GM23338 (cell line): Measurements from ENCODE around the gene RPIA. TPM values are rescaled to one million over a fixed set of nuclear protein-coding genes. Genes with fewer than 3 reads are reported as not detected.

ENCODE experiments used
- ATAC-seq: fragments of 200-7000 bp; cut with Tn5 transposase; 3 replicates; pipeline ENCODE4 v1.9.1; 2020
- DNase-seq: peaks from one replicate; pipeline ENCODE4 v3.0.0-alpha.2; 2015; ENCODE audit warnings: low spot score
- H2AFZ ChIP-seq: fragments of 200-600 bp; sonication (generic); 2 replicates; pipeline ENCODE4 v1.8.0; 2016; ENCODE audit warnings: antibody characterized with exemption, mild to moderate bottlenecking, moderate library complexity
- H3F3A ChIP-seq: fragments of 200-600 bp; sonication (generic); replicated peaks from 2 replicates; pipeline ENCODE4 v1.8.0; 2017; ENCODE audit warnings: antibody characterized with exemption, mixed run types, low read depth
- H3K27ac ChIP-seq: fragments of 200-600 bp; sonication (generic); 2 replicates; pipeline ENCODE4 v1.6.1; 2016; ENCODE audit warnings: low read depth
- H3K27me3 ChIP-seq: fragments of 200-600 bp; sonication (generic); 2 replicates; pipeline ENCODE4 v1.8.0; 2016; ENCODE audit warnings: mild to moderate bottlenecking, mixed run types, moderate library complexity; ENCODE audit not compliant: insufficient read depth
- H3K36me3 ChIP-seq: fragments of 200-600 bp; sonication (generic); 2 replicates; pipeline ENCODE4 v1.8.0; 2016; ENCODE audit warnings: mild to moderate bottlenecking; ENCODE audit not compliant: insufficient read depth
- H3K4me1 ChIP-seq: fragments of 200-600 bp; sonication (generic); 2 replicates; pipeline ENCODE4 v1.8.0; 2016; ENCODE audit warnings: mild to moderate bottlenecking, moderate library complexity; ENCODE audit not compliant: insufficient read depth
- H3K4me2 ChIP-seq: fragments of 200-600 bp; sonication (generic); 2 replicates; pipeline ENCODE4 v1.7.1; 2017; ENCODE audit warnings: mixed run types
- H3K4me3 ChIP-seq: fragments of 200-600 bp; sonication (generic); 2 replicates; pipeline ENCODE4 v1.6.1; 2016; ENCODE audit warnings: mixed run types
- H3K79me2 ChIP-seq: fragments of 200-600 bp; sonication (generic); replicated peaks from 2 replicates; pipeline ENCODE4 v1.8.0; 2017; ENCODE audit warnings: mild to moderate bottlenecking; ENCODE audit not compliant: insufficient read depth
- H3K9me2 ChIP-seq: fragments of 200-600 bp; sonication (generic); 2 replicates; pipeline ENCODE4 v1.8.0; 2017; ENCODE audit not compliant: insufficient read depth
- H4K20me1 ChIP-seq: fragments of 200-600 bp; sonication (generic); replicated peaks from 2 replicates; pipeline ENCODE4 v1.8.0; 2017; ENCODE audit warnings: mild to moderate bottlenecking; ENCODE audit not compliant: insufficient read depth
- H3K27ac Mint-ChIP-seq: 2 replicates; pipeline ENCODE4 v1.8.0; 2020; ENCODE audit warnings: inconsistent platforms, mild to moderate bottlenecking, moderate library complexity, mixed read lengths
- H3K27me3 Mint-ChIP-seq: 3 replicates; pipeline ENCODE4 v1.8.0; 2022; ENCODE audit warnings: low read depth, mild to moderate bottlenecking, moderate library complexity, mixed read lengths, inconsistent platforms; ENCODE audit not compliant: insufficient read depth, poor library complexity
- H3K36me3 Mint-ChIP-seq: 3 replicates; pipeline ENCODE4 v1.8.0; 2021; ENCODE audit warnings: low read depth, mild to moderate bottlenecking, inconsistent platforms, moderate library complexity, mixed read lengths
- H3K4me1 Mint-ChIP-seq: 3 replicates; pipeline ENCODE4 v1.8.0; 2020; ENCODE audit warnings: mild to moderate bottlenecking, inconsistent platforms, mixed read lengths
- H3K4me3 Mint-ChIP-seq: 3 replicates; pipeline ENCODE4 v1.8.0; 2021; ENCODE audit warnings: moderate library complexity, mild to moderate bottlenecking, inconsistent platforms, mixed read lengths
- H3K9me3 Mint-ChIP-seq: 3 replicates; pipeline ENCODE4 v1.8.0; 2020; ENCODE audit warnings: moderate library complexity, mild to moderate bottlenecking, inconsistent platforms, mixed read lengths
- CREB1 ChIP-seq: fragments of 250-450 bp; sonication (Bioruptor Pico); IDR thresholded peaks from 2 replicates; pipeline ENCODE4 v1.5.0; 2020; ENCODE audit warnings: low read depth, mild to moderate bottlenecking, moderate library complexity
- EZH2 ChIP-seq: fragments of 200-600 bp; sonication (generic); IDR thresholded peaks from one replicate; pipeline ENCODE4 v1.8.0; 2017; ENCODE audit warnings: antibody characterized with exemption, mild to moderate bottlenecking, low read depth; ENCODE audit not compliant: unreplicated experiment
- EZH2phosphoT487 ChIP-seq: fragments of 200-600 bp; sonication (generic); IDR thresholded peaks from one replicate; pipeline ENCODE4 v1.8.1; 2018; ENCODE audit warnings: antibody characterized with exemption; ENCODE audit not compliant: unreplicated experiment
- NANOG ChIP-seq: IDR thresholded peaks from 2 replicates; pipeline ENCODE4 v1.6.1; 2016; ENCODE audit warnings: antibody characterized with exemption, borderline replicate concordance
- ZNF331 ChIP-seq: fragments of 250-450 bp; sonication (Bioruptor Pico); IDR thresholded peaks from 2 replicates; pipeline ENCODE4 v1.5.0; 2020; ENCODE audit warnings: low read depth, mild to moderate bottlenecking, moderate library complexity
- polyA plus RNA-seq: library from polyadenylated mRNA; unstranded; fragments of >200 nt; fragmentation: Nextera tagmentation; extraction: Ambion mirVana; gene quantifications from 2 replicates; pipeline ENCODE4 v1.2.1, GENCODE V29; 2016
- total RNA-seq: library from RNA; depleted of rRNA; stranded (reverse); fragments of >200 nt; shearing (Covaris generic); gene quantifications from 2 replicates; pipeline ENCODE4 v1.2.3, GENCODE V29; 2014
- TF ChIP-seq, protein P1 (sequence below), 2 experiments: fragments of 200-600 bp in 1 of 2; sonication (generic) in 1 of 2; conservative IDR thresholded peaks; 2 replicates each; pipeline versions ENCODE4 v1.5.1 to v1.6.1; 2016 to 2017; ENCODE audit warnings: antibody characterized with exemption in 2 of 2, low read depth in 2 of 2, mild to moderate bottlenecking in 2 of 2, moderate library complexity in 1 of 2
- TF ChIP-seq, protein P2 (sequence below): fragments of 250-450 bp; sonication (Bioruptor Pico); IDR thresholded peaks from 2 replicates; pipeline ENCODE4 v1.5.0; 2020; ENCODE audit warnings: mild to moderate bottlenecking, moderate library complexity
- TF ChIP-seq, protein P3 (sequence below): IDR thresholded peaks from one replicate; pipeline ENCODE4 v1.6.1; 2018; ENCODE audit warnings: antibody characterized with exemption; ENCODE audit not compliant: unreplicated experiment

The RPIA gene
- total and polyA plus RNA-seq, 2 experiments from 2014 or later, result 18.8 to 22.5 TPM

DNA sequence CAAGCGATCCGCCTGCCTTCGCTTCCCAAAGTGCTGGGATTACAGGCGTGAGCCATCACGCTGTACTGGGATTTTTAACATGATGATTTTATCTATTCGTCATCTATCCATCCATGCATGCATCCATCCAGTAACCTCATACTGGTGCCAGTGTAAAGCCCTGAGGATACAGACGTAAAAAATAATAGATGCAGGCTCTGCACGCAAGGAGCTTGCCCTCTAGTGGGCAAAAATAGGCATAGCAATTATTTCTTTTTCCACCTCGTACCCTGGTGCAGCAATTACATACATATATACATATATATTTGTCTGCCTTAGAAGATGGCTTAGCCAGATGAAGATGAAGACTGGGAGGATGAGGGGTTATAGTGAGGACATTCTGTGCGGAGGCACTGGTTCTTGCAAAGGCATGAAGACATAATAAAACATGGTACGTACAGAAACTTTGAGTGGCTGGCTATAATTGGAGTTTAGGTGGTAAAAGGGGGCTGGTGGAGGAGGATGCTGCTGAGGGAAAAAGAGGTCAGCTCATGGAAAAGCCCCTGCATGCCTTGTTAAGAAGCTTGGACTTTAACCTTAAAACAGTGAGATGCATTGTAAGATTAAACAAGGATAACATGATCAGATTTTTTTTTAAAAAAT lies 19.6 kb upstream of the RPIA start:
- H4K20me1 ChIP-seq, result no peaks in the 10 kb centered on the region
- H3K27me3 ChIP-seq, result no peaks in the 10 kb centered on the region
- no peaks in the 10 kb centered on the region for H3K9me3 Mint-ChIP-seq
- no peak overlapping the region for H2AFZ ChIP-seq
- H3K9me2 ChIP-seq, result no peaks in the 10 kb centered on the region
- 0 out of 2 replicates have a peak overlapping the region, but pooled peaks have one; percentile 21 for H3K27ac Mint-ChIP-seq
- no peak for TF ChIP-seq EZH2
- TF ChIP-seq, protein P1, sequence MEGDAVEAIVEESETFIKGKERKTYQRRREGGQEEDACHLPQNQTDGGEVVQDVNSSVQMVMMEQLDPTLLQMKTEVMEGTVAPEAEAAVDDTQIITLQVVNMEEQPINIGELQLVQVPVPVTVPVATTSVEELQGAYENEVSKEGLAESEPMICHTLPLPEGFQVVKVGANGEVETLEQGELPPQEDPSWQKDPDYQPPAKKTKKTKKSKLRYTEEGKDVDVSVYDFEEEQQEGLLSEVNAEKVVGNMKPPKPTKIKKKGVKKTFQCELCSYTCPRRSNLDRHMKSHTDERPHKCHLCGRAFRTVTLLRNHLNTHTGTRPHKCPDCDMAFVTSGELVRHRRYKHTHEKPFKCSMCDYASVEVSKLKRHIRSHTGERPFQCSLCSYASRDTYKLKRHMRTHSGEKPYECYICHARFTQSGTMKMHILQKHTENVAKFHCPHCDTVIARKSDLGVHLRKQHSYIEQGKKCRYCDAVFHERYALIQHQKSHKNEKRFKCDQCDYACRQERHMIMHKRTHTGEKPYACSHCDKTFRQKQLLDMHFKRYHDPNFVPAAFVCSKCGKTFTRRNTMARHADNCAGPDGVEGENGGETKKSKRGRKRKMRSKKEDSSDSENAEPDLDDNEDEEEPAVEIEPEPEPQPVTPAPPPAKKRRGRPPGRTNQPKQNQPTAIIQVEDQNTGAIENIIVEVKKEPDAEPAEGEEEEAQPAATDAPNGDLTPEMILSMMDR (conservative IDR thresholded peaks at IDR 0.05; ENCODE audit: low read depth in 2 of 2), result peak; percentile 84 to 97
- no peaks in the 10 kb centered on the region for H3K27me3 Mint-ChIP-seq
- ATAC-seq (peak; percentile 75), DNase-seq (peak; percentile 79)
- H3K27ac ChIP-seq, result no peak overlapping the region
- H3K4me3 Mint-ChIP-seq, result no peak overlapping the region
- peaks cover 3% of the 10 kb centered on the region; the same call in 1 of the 2 replicates for H3K4me1 ChIP-seq
- no peaks in the 10 kb centered on the region for H3F3A ChIP-seq
- no peak overlapping the region for H3K4me3 ChIP-seq
- no peaks in the 10 kb centered on the region for H3K79me2 ChIP-seq
- no peak overlapping the region for H3K4me2 ChIP-seq
- H3K36me3 ChIP-seq, result no peaks in the 10 kb centered on the region
- H3K36me3 Mint-ChIP-seq, result no peaks in the 10 kb centered on the region
- H3K4me1 Mint-ChIP-seq, result peaks cover 6% of the 10 kb centered on the region; the same call in 2 of the 3 replicates

DNA sequence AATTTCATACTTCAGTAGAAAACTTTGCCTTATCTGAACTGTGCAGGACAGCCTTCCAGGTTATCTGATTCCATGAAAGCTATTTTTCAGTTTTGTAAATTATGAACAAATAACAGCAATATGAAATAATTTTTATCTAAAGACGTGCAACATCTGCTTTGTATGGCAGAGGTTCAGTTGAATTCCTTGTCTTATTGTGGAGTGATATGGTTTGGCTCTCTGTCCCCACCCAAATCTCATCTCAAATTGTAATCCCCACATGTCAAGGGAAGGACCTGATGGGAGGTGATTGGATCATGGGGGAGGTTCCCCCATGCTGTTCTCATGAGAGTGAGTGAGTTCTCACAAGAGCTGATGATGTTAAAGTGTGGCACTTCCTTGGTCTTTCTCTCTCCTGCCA lies 18.1 kb upstream of the RPIA start:
- Mint-ChIP-seq H3K27ac (no peak overlapping the region), H3K36me3 (no peaks in the 10 kb centered on the region)
- TF ChIP-seq, protein P2, sequence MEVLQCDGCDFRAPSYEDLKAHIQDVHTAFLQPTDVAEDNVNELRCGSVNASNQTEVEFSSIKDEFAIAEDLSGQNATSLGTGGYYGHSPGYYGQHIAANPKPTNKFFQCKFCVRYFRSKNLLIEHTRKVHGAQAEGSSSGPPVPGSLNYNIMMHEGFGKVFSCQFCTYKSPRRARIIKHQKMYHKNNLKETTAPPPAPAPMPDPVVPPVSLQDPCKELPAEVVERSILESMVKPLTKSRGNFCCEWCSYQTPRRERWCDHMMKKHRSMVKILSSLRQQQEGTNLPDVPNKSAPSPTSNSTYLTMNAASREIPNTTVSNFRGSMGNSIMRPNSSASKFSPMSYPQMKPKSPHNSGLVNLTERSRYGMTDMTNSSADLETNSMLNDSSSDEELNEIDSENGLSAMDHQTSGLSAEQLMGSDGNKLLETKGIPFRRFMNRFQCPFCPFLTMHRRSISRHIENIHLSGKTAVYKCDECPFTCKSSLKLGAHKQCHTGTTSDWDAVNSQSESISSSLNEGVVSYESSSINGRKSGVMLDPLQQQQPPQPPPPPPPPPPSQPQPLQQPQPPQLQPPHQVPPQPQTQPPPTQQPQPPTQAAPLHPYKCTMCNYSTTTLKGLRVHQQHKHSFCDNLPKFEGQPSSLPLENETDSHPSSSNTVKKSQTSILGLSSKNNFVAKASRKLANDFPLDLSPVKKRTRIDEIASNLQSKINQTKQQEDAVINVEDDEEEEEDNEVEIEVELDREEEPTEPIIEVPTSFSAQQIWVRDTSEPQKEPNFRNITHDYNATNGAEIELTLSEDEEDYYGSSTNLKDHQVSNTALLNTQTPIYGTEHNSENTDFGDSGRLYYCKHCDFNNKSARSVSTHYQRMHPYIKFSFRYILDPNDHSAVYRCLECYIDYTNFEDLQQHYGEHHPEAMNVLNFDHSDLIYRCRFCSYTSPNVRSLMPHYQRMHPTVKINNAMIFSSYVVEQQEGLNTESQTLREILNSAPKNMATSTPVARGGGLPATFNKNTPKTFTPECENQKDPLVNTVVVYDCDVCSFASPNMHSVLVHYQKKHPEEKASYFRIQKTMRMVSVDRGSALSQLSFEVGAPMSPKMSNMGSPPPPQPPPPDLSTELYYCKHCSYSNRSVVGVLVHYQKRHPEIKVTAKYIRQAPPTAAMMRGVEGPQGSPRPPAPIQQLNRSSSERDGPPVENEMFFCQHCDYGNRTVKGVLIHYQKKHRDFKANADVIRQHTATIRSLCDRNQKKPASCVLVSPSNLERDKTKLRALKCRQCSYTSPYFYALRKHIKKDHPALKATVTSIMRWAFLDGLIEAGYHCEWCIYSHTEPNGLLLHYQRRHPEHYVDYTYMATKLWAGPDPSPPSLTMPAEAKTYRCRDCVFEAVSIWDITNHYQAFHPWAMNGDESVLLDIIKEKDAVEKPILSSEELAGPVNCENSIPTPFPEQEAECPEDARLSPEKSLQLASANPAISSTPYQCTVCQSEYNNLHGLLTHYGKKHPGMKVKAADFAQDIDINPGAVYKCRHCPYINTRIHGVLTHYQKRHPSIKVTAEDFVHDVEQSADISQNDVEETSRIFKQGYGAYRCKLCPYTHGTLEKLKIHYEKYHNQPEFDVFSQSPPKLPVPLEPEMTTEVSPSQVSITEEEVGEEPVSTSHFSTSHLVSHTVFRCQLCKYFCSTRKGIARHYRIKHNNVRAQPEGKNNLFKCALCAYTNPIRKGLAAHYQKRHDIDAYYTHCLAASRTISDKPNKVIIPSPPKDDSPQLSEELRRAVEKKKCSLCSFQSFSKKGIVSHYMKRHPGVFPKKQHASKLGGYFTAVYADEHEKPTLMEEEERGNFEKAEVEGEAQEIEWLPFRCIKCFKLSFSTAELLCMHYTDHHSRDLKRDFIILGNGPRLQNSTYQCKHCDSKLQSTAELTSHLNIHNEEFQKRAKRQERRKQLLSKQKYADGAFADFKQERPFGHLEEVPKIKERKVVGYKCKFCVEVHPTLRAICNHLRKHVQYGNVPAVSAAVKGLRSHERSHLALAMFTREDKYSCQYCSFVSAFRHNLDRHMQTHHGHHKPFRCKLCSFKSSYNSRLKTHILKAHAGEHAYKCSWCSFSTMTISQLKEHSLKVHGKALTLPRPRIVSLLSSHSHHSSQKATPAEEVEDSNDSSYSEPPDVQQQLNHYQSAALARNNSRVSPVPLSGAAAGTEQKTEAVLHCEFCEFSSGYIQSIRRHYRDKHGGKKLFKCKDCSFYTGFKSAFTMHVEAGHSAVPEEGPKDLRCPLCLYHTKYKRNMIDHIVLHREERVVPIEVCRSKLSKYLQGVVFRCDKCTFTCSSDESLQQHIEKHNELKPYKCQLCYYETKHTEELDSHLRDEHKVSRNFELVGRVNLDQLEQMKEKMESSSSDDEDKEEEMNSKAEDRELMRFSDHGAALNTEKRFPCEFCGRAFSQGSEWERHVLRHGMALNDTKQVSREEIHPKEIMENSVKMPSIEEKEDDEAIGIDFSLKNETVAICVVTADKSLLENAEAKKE, result no peak
- TF ChIP-seq EZH2 (no peak), NANOG (no peak), CREB1 (CRISPR knock-in tag) (no peak), ZNF331 (CRISPR knock-in tag) (no peak), EZH2phosphoT487 (no peak)
- TF ChIP-seq, protein P3, sequence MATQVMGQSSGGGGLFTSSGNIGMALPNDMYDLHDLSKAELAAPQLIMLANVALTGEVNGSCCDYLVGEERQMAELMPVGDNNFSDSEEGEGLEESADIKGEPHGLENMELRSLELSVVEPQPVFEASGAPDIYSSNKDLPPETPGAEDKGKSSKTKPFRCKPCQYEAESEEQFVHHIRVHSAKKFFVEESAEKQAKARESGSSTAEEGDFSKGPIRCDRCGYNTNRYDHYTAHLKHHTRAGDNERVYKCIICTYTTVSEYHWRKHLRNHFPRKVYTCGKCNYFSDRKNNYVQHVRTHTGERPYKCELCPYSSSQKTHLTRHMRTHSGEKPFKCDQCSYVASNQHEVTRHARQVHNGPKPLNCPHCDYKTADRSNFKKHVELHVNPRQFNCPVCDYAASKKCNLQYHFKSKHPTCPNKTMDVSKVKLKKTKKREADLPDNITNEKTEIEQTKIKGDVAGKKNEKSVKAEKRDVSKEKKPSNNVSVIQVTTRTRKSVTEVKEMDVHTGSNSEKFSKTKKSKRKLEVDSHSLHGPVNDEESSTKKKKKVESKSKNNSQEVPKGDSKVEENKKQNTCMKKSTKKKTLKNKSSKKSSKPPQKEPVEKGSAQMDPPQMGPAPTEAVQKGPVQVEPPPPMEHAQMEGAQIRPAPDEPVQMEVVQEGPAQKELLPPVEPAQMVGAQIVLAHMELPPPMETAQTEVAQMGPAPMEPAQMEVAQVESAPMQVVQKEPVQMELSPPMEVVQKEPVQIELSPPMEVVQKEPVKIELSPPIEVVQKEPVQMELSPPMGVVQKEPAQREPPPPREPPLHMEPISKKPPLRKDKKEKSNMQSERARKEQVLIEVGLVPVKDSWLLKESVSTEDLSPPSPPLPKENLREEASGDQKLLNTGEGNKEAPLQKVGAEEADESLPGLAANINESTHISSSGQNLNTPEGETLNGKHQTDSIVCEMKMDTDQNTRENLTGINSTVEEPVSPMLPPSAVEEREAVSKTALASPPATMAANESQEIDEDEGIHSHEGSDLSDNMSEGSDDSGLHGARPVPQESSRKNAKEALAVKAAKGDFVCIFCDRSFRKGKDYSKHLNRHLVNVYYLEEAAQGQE, result no peak

More for the DNA sequence above, 18.1 kb upstream of the RPIA start:
- H3K9me2 ChIP-seq, result 0 out of 2 replicates have a peak, but pooled peaks cover 3% of the 10 kb centered on the region
- DNase-seq, result no peak
- no peaks in the 10 kb centered on the region for H3K36me3 ChIP-seq
- no peaks in the 10 kb centered on the region for H4K20me1 ChIP-seq
- no peak overlapping the region for H3K4me3 Mint-ChIP-seq
- no peak overlapping the region for H3K4me2 ChIP-seq
- no peaks in the 10 kb centered on the region for H3K79me2 ChIP-seq
- H3K4me1 Mint-ChIP-seq, result peaks cover 3% of the 10 kb centered on the region; the same call in 1 of the 3 replicates
- no peaks in the 10 kb centered on the region for H3F3A ChIP-seq
- no peak for ATAC-seq
- no peak overlapping the region for H3K27ac ChIP-seq
- H2AFZ ChIP-seq, result no peak overlapping the region
- peaks cover 3% of the 10 kb centered on the region; the same call in 1 of the 2 replicates for H3K4me1 ChIP-seq
- H3K4me3 ChIP-seq, result no peak overlapping the region
- no peaks in the 10 kb centered on the region for H3K9me3 Mint-ChIP-seq
- H3K27me3 ChIP-seq, result no peaks in the 10 kb centered on the region
- H3K27me3 Mint-ChIP-seq, result no peaks in the 10 kb centered on the region
